ENCODE data around the gene TMTC3.

TMTC3 gene

GRCh38 chr12:88208661-88209060 lies 66.6 kb downstream of the TMTC3 start:
- TF ChIP-seq CTCF (IDR thresholded peaks at IDR 0.05), result no peak

DNA sequence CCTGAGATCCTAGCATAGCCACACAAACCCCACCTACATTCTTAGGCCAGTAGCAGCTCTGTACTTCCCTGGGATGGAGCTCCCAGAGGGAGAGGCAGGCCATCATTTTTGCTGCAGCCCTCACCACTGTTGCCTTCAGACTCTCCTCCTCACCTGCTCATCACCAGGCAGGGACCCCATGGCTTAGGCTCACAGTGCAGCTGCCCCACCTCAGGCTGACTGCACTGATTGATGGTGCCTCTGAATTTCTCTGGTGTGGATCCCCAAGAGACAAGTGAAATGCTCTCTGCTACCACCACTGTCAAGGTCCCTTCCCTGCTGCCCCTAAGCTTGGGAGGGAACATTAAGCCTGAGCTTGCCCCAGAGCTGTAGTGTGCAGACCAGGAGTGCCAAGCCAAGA lies 76.2 kb downstream of the TMTC3 start:
- no peak for TF ChIP-seq CTCF (IDR thresholded peaks at IDR 0.05)

DNA sequence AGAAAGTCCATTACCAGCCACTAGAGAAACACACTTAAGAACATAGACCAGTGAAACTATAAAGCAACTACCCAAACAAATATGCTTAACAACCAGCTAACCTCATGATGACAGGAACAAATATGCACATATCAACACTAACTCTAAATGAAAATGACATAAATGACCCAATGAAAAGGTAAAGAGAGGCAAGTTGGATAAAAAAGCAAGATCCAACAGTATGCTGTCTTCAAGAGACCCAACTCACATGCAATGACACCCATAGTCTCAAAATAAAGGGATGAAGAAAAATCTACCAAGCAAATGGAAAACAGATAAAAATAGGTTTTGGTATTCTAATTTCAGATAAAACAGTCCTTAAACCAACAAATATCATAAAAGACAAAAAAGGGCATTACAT lies 77.8 kb downstream of the TMTC3 start:
- TF ChIP-seq CTCF (IDR thresholded peaks at IDR 0.05), result 0 out of 2 replicates have a peak, but pooled peaks have one; percentile 6

DNA sequence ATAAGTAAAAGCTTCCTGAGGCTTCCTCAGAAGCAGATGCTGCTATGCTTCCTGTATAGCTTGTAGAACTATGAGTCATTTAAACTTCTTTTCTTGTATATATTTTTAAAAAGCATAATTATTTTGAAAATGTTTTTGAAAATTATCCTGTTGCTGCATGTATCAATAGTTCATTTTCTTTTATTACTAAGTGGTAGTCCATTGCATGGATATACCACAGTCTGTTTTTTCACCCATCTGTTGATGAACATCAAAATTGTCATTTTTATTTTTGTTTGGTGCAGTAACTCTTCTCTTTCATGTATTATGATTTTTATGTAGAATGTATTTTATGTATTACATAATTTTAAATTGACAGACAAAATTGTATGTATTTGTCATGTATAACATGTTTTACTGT lies 81.4 kb downstream of the TMTC3 start:
- TF ChIP-seq CTCF (IDR thresholded peaks at IDR 0.05), result no peak

- TF ChIP-seq CTCF (IDR thresholded peaks at IDR 0.05), result no peak
These were observed 83.7 kb downstream of the TMTC3 start for GRCh38 chr12:88225776-88226175.

GRCh38 chr12:88227263-88227662 lies 85.2 kb downstream of the TMTC3 start:
- no peak for TF ChIP-seq CTCF (IDR thresholded peaks at IDR 0.05)

DNA sequence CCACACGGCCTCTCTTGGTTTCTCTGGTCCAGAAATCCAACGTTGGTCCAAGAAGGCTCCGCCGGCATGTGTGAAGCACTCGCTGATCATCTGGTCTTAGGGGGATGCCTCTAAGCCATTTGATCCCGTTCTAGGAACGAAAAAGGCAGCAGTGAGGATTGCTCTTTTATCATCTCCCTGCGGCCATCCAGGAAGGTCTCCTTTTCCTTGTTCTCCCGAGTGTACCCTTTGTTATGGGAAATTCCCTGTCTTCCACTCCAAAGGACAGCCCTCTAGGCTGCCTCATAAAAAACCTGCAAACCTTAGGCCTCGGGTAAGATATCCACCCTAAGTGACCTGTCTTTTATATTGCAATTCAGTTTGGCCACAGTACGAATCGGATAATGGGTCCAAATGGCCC lies 85.8 kb downstream of the TMTC3 start:
- TF ChIP-seq CTCF (IDR thresholded peaks at IDR 0.05), result no peak

GRCh38 chr12:88228720-88229119 lies 86.6 kb downstream of the TMTC3 start:
- TF ChIP-seq CTCF (IDR thresholded peaks at IDR 0.05), result no peak

Measured in LNCAP (cell line).